DOHH2 (cell line): ENCODE measurements around the gene FANCC.

Experiments used
- CTCF ChIP-seq: fragments of 200-600 bp; sonication (generic); IDR thresholded peaks from one replicate; pipeline ENCODE4 v1.5.1; 2014; ENCODE audit warnings: antibody characterized with exemption, mild to moderate bottlenecking, low read depth, low read length; ENCODE audit not compliant: poor library complexity, severe bottlenecking
- EZH2phosphoT487 ChIP-seq: fragments of 200-600 bp; sonication (generic); IDR thresholded peaks from 2 replicates; pipeline ENCODE4 v1.6.1; 2017; ENCODE audit warnings: borderline replicate concordance, mild to moderate bottlenecking, antibody characterized with exemption, low read length, moderate library complexity, mixed read lengths

DNA sequence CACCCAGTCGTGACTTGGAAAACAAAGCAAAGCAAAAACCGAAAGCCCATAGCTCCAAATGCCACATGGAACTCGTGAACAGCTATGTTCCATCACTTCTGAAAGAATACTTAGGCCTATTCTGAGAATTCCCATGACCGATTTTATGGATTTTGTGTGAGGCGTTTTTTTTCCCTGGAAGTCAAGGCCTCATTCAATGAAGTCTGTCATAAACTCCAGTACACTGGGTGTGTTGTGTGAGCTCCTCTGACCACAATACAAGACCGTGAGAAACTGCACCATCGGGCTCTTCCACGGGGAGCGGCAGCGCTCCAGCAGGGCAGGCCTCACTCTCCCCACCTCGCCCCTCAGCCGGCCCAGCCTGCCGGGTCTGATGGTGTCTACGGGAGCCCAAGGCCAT lies 209.5 kb downstream of the FANCC start:
- TF ChIP-seq CTCF (no peak), EZH2phosphoT487 (no peak)
